Colonic mucosa (tissue), 4 donors: ENCODE results near the gene SAFB2. TPM values are rescaled to one million over a fixed set of nuclear protein-coding genes. Genes with fewer than 3 reads are reported as not detected.

Source experiments
- DNase-seq: peaks from one replicate; pipeline ENCODE4 v3.0.0-alpha.2; 2020
- H3K27ac ChIP-seq: fragments of 200-600 bp; one replicate; pipeline ENCODE4 v1.8.0; 2021
- H3K27me3 ChIP-seq: fragments of 200-600 bp; one replicate; pipeline ENCODE4 v1.8.0; 2021
- H3K36me3 ChIP-seq: fragments of 200-600 bp; one replicate; pipeline ENCODE4 v1.8.0; 2021
- H3K4me1 ChIP-seq: fragments of 200-600 bp; one replicate; pipeline ENCODE4 v1.8.0; 2021; ENCODE audit warnings: mild to moderate bottlenecking
- H3K4me3 ChIP-seq: fragments of 200-600 bp; one replicate; pipeline ENCODE4 v1.8.0; 2021
- H3K9ac ChIP-seq, 2 donors: one replicate each; pipeline ENCODE4 v1.7.0; 2013; ENCODE audit warnings: control low read depth in 2 of 2, low read depth in 2 of 2, low read length in 2 of 2
- H3K9me3 ChIP-seq: fragments of 200-600 bp; one replicate; pipeline ENCODE4 v1.8.0; 2021
- intact Hi-C: fragments of 100-400 bp; cut with DNase I; formaldehyde crosslinking; loops from one replicate; pipeline ENCODE4 v1.14.1; 2022
- total RNA-seq, 2 donors: library from RNA; stranded (reverse); fragmentation: NEBNext Ultra II Directional in 1 of 2; extraction: Animal tissue kit (Norgen Biotek cat#: 25700) in 1 of 2; gene quantifications; one replicate each; pipeline ENCODE4 v1.2.1, GENCODE V29; 2021
- TF ChIP-seq, protein P1 (sequence below): fragments of 200-600 bp; IDR thresholded peaks from one replicate; pipeline ENCODE4 v1.8.0; 2022; ENCODE audit warnings: antibody characterized with exemption, mild to moderate bottlenecking
- donor health status: healthy.
- donor health status: DM: no; HTN: no; CAD: no.
- donor health status: DM: no; HTN: no; CAD: no.

Gene SAFB2
- total RNA-seq, 2 donors from 2014 or later, result 46.1 to 108 TPM

DNA sequence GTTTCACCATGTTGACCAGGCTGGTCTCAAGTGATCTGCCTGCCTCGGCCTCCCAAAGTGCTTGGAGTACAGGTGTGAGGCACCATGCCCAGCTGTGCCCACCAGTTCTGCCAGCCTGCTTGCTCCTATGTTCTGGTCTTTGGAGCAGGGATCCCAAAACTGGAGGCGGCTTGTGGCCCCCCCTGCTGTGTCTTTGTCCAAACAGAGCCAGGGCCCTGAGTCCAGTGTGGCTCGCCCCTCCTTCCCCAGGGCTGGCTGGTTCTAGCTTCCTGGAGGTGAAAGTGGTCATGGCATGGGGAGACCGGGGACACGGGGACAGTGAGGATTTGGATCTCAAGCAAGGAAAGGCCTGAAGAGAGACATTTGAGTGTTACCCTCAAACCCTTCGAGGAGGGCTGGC is 43.3 kb downstream of the SAFB2 start:
- Histone ChIP-seq H3K36me3 (no peaks in the 10 kb centered on the region), H3K4me1 (peaks cover 4% of the 10 kb centered on the region), H3K27me3 (no peaks in the 10 kb centered on the region), H3K9me3 (no peaks in the 10 kb centered on the region), H3K9ac (no peak overlapping the region), H3K4me3 (no peak overlapping the region), H3K27ac (no peak overlapping the region)
- intact Hi-C loops, result loop anchor here (2.0 kb wide), 1 partner anchor 32 kb away; no protein-coding TSS in a partner anchor
- TF ChIP-seq, protein P1, sequence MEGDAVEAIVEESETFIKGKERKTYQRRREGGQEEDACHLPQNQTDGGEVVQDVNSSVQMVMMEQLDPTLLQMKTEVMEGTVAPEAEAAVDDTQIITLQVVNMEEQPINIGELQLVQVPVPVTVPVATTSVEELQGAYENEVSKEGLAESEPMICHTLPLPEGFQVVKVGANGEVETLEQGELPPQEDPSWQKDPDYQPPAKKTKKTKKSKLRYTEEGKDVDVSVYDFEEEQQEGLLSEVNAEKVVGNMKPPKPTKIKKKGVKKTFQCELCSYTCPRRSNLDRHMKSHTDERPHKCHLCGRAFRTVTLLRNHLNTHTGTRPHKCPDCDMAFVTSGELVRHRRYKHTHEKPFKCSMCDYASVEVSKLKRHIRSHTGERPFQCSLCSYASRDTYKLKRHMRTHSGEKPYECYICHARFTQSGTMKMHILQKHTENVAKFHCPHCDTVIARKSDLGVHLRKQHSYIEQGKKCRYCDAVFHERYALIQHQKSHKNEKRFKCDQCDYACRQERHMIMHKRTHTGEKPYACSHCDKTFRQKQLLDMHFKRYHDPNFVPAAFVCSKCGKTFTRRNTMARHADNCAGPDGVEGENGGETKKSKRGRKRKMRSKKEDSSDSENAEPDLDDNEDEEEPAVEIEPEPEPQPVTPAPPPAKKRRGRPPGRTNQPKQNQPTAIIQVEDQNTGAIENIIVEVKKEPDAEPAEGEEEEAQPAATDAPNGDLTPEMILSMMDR, result no peak
- no peak for DNase-seq

DNA sequence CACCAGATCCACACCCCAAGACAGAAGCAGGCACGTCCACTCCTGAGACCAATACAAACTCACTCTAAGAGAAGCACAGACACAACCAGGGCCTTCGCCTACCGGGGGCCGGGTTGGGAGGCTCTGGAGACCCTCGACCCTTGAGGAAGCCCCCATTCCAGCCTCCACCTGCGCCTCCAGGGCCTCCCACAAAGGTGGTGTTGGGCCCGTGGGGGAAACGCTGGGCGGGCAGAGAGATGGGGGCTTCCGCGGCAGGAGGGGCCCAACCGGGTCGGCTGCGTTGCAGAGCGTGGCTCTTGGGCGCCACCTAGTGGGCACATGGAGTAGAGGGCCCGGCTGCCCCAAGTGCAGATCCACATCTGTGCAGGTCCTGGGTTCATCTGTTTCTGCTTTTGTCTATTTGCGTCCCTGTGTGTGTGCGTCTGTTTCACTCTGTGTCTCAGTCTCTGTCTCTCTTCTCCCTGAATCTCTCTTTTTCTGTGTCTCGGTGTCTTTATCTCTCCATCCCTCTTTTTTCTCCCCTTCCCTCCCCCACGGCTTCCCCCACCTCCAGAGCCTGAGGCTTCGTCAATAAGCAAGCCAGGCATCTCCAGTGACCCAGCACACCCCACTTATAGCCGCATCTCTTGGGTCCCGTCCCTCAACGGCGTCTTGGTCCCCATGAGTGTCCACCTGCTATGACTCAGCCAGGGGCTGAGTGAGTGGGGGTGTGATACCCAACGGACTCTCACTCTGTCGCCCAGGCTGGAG is 44.3 kb downstream of the SAFB2 start:
- TF ChIP-seq, protein P1, result peak; percentile 98
- H3K4me1 ChIP-seq, result peaks cover 4% of the 10 kb centered on the region

GRCh38 chr19:5575590-5575989 is 47.0 kb downstream of the SAFB2 start:
- no peaks in the 10 kb centered on the region for H3K27me3 ChIP-seq
- intact Hi-C loops, result no loop called here
- H3K4me1 ChIP-seq, result peaks cover 4% of the 10 kb centered on the region
- no peak overlapping the region for H3K4me3 ChIP-seq
- H3K9ac ChIP-seq, result no peak overlapping the region
- H3K27ac ChIP-seq, result no peak overlapping the region
- TF ChIP-seq, protein P1, result no peak
- H3K36me3 ChIP-seq, result no peaks in the 10 kb centered on the region
- no peak for DNase-seq
- no peaks in the 10 kb centered on the region for H3K9me3 ChIP-seq

More for the DNA sequence above, 44.3 kb downstream of the SAFB2 start:
- H3K27me3 ChIP-seq, result no peaks in the 10 kb centered on the region
- H3K9ac ChIP-seq, result no peak overlapping the region
- H3K9me3 ChIP-seq, result no peaks in the 10 kb centered on the region
- intact Hi-C loops, result loop anchor here (2.0 kb wide), 1 partner anchor 31 kb away; no protein-coding TSS in a partner anchor
- H3K4me3 ChIP-seq, result peak overlapping the region; percentile 30
- peak; percentile 74 for DNase-seq
- H3K36me3 ChIP-seq, result no peaks in the 10 kb centered on the region
- no peak overlapping the region for H3K27ac ChIP-seq

DNA sequence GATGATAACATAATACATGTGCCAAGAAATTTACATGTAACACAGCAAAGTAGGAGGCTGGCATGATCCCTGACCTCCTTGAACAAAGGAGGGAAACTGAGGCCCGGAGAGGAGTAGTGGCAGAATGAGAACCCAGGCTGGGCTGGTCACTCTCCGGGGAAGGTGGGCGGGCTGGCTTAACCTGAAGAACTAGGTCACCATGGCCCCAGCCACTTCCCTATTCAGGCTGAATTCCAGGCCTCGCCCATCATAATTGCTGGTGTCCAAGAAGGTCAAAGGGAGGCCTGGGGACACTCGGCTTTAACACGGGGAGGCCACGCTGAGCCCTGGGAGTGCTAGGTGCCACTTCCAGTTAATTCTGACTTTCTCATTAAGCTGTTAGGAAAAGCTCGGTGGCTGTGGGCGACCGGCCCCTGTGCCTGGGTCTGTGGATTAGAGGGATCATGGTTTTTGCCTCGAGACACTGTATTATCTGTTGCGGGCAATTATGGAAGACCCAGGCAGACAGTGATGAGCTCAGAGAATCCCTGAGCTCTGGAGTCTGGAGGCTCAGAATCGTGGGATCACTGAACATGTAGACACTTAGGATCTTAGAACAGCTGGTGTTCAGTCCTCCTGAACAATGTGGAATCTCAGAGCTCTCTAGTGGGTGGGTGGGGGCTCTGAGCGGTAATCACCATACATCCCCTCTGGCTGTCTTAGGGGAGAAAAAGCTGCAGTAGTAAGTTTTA is 49.9 kb downstream of the SAFB2 start:
- Histone ChIP-seq H3K36me3 (no peaks in the 10 kb centered on the region), H3K4me3 (no peak overlapping the region), H3K27me3 (peaks cover 8% of the 10 kb centered on the region), H3K9me3 (no peaks in the 10 kb centered on the region), H3K4me1 (no peaks in the 10 kb centered on the region), H3K9ac (peak overlapping the region in 1 of 2 donors; percentile 20), H3K27ac (no peak overlapping the region)
- intact Hi-C loops, result no loop called here
- peak; percentile 58 for DNase-seq
- TF ChIP-seq, protein P1, result no peak

- H3K9me3 ChIP-seq, result no peaks in the 10 kb centered on the region
- no peak overlapping the region for H3K27ac ChIP-seq
- H3K27me3 ChIP-seq, result peaks cover 18% of the 10 kb centered on the region
- intact Hi-C loops, result no loop called here
- H3K9ac ChIP-seq, result no peak overlapping the region
- no peaks in the 10 kb centered on the region for H3K36me3 ChIP-seq
- DNase-seq, result no peak
- H3K4me3 ChIP-seq, result no peak overlapping the region
- TF ChIP-seq, protein P1, result no peak
- H3K4me1 ChIP-seq, result no peaks in the 10 kb centered on the region
Observed at GRCh38 chr19:5571777-5572176, 50.8 kb downstream of the SAFB2 start.
